ENCODE data around the gene EXOC3L1.

The EXOC3L1 gene

GRCh38 chr16:67229906-67230808, 40.2 kb upstream of the EXOC3L1 start:
- Histone ChIP-seq H3K4me3 (ENCODE audit: low read length) (no peak overlapping the region), H3K27ac (ENCODE audit: low read depth, low read length) (no peak overlapping the region), H3K36me3 (ENCODE audit: insufficient read depth, low read length) (peaks cover 55% of the 10 kb centered on the region), H3K9ac (ENCODE audit: low read depth, low read length) (no peak overlapping the region), H3K9me3 (ENCODE audit: insufficient read depth, low read depth, low read length) (no peaks in the 10 kb centered on the region), H3K4me1 (ENCODE audit: insufficient read depth, low read length) (0 out of 2 replicates have a peak, but pooled peaks cover 4% of the 10 kb centered on the region), H3K27me3 (ENCODE audit: insufficient read depth, low read length) (peaks cover 3% of the 10 kb centered on the region; the same call in 1 of the 2 replicates)
- 96% methylated on average over 32 of the region's 32 CpGs for WGBS

GRCh38 chr16:67228905-67229304, 39.0 kb upstream of the EXOC3L1 start:
- Histone ChIP-seq H3K27ac (ENCODE audit: low read depth, low read length) (no peak overlapping the region), H3K4me1 (ENCODE audit: insufficient read depth, low read length) (0 out of 2 replicates have a peak, but pooled peaks cover 4% of the 10 kb centered on the region), H3K9me3 (ENCODE audit: insufficient read depth, low read depth, low read length) (no peaks in the 10 kb centered on the region), H3K9ac (ENCODE audit: low read depth, low read length) (no peak overlapping the region), H3K36me3 (ENCODE audit: insufficient read depth, low read length) (peaks cover 45% of the 10 kb centered on the region), H3K27me3 (ENCODE audit: insufficient read depth, low read length) (peaks cover 3% of the 10 kb centered on the region; the same call in 1 of the 2 replicates), H3K4me3 (ENCODE audit: low read length) (no peak overlapping the region)
- 96% methylated on average over 9 of the region's 9 CpGs for WGBS

GRCh38 chr16:67228034-67228785, 38.3 kb upstream of the EXOC3L1 start:
- Histone ChIP-seq H3K4me1 (ENCODE audit: insufficient read depth, low read length) (0 out of 2 replicates have a peak, but pooled peaks cover 4% of the 10 kb centered on the region), H3K36me3 (ENCODE audit: insufficient read depth, low read length) (peaks cover 41% of the 10 kb centered on the region), H3K9ac (ENCODE audit: low read depth, low read length) (no peak overlapping the region; the same call in 1 of the 2 replicates), H3K27ac (ENCODE audit: low read depth, low read length) (no peak overlapping the region), H3K4me3 (ENCODE audit: low read length) (peak overlapping the region; percentile 80), H3K27me3 (ENCODE audit: insufficient read depth, low read length) (peaks cover 3% of the 10 kb centered on the region; the same call in 1 of the 2 replicates), H3K9me3 (ENCODE audit: insufficient read depth, low read depth, low read length) (no peaks in the 10 kb centered on the region)
- 92% methylated on average over 8 of the region's 9 CpGs for WGBS

GRCh38 chr16:67227567-67227921, 37.6 kb upstream of the EXOC3L1 start:
- H3K36me3 ChIP-seq (ENCODE audit: insufficient read depth, low read length) = peaks cover 40% of the 10 kb centered on the region
- H3K4me1 ChIP-seq (ENCODE audit: insufficient read depth, low read length) = 0 out of 2 replicates have a peak, but pooled peaks cover 4% of the 10 kb centered on the region
- peak overlapping the region; percentile 80 for H3K4me3 ChIP-seq (ENCODE audit: low read length)
- peak overlapping the region; percentile 64 for H3K27ac ChIP-seq (ENCODE audit: low read depth, low read length)
- peaks cover 3% of the 10 kb centered on the region; the same call in 1 of the 2 replicates for H3K27me3 ChIP-seq (ENCODE audit: insufficient read depth, low read length)
- no peaks in the 10 kb centered on the region for H3K9me3 ChIP-seq (ENCODE audit: insufficient read depth, low read depth, low read length)
- 30% methylated on average over 12 of the region's 12 CpGs for WGBS
- peak overlapping the region; percentile 74 for H3K9ac ChIP-seq (ENCODE audit: low read depth, low read length)

GRCh38 chr16:67226804-67227566, 37.0 kb upstream of the EXOC3L1 start, which contains the start of gene TMEM208:
TMEM208 (plus strand) TSS chr16:67227130; CDS start chr16:67227219, 89 bp downstream.
- Histone ChIP-seq H3K36me3 (ENCODE audit: insufficient read depth, low read length) (peaks cover 39% of the 10 kb centered on the region), H3K27me3 (ENCODE audit: insufficient read depth, low read length) (peaks cover 3% of the 10 kb centered on the region; the same call in 1 of the 2 replicates), H3K4me3 (ENCODE audit: low read length) (peak within 1 kb of the TSS; percentile 80), H3K9me3 (ENCODE audit: insufficient read depth, low read depth, low read length) (no peaks in the 10 kb centered on the region), H3K4me1 (ENCODE audit: insufficient read depth, low read length) (0 out of 2 replicates have a peak, but pooled peaks cover 4% of the 10 kb centered on the region), H3K27ac (ENCODE audit: low read depth, low read length) (peak within 1 kb of the TSS; percentile 64), H3K9ac (ENCODE audit: low read depth, low read length) (peak within 1 kb of the TSS; percentile 74)
- under 1% methylated on average over 46 of the region's 46 CpGs for WGBS

GRCh38 chr16:67226295-67226803, 36.4 kb upstream of the EXOC3L1 start:
- peaks cover 3% of the 10 kb centered on the region; the same call in 1 of the 2 replicates for H3K27me3 ChIP-seq (ENCODE audit: insufficient read depth, low read length)
- H3K4me3 ChIP-seq (ENCODE audit: low read length) = peak overlapping the region; percentile 80
- no peaks in the 10 kb centered on the region for H3K9me3 ChIP-seq (ENCODE audit: insufficient read depth, low read depth, low read length)
- H3K4me1 ChIP-seq (ENCODE audit: insufficient read depth, low read length) = 0 out of 2 replicates have a peak, but pooled peaks cover 4% of the 10 kb centered on the region
- no peak overlapping the region for H3K27ac ChIP-seq (ENCODE audit: low read depth, low read length)
- no peak overlapping the region for H3K9ac ChIP-seq (ENCODE audit: low read depth, low read length)
- H3K36me3 ChIP-seq (ENCODE audit: insufficient read depth, low read length) = peaks cover 33% of the 10 kb centered on the region
- 10% methylated on average over 12 of the region's 12 CpGs for WGBS

- no peak overlapping the region for H3K27ac ChIP-seq (ENCODE audit: low read depth, low read length)
- no peak overlapping the region for H3K9ac ChIP-seq (ENCODE audit: low read depth, low read length)
- H3K27me3 ChIP-seq (ENCODE audit: insufficient read depth, low read length) = peaks cover 3% of the 10 kb centered on the region; the same call in 1 of the 2 replicates
- H3K9me3 ChIP-seq (ENCODE audit: insufficient read depth, low read depth, low read length) = no peaks in the 10 kb centered on the region
- no peak overlapping the region for H3K4me3 ChIP-seq (ENCODE audit: low read length)
- H3K4me1 ChIP-seq (ENCODE audit: insufficient read depth, low read length) = 0 out of 2 replicates have a peak, but pooled peaks cover 4% of the 10 kb centered on the region
- peaks cover 9% of the 10 kb centered on the region for H3K36me3 ChIP-seq (ENCODE audit: insufficient read depth, low read length)
- WGBS = 85% methylated on average over 3 of the region's 3 CpGs
Measured at GRCh38 chr16:67223992-67224391, 34.1 kb upstream of the EXOC3L1 start.

- H3K9ac ChIP-seq (ENCODE audit: low read depth, low read length) = no peak overlapping the region
- 90% methylated on average over 18 of the region's 18 CpGs for WGBS
- no peak overlapping the region for H3K4me3 ChIP-seq (ENCODE audit: low read length)
- H3K27ac ChIP-seq (ENCODE audit: low read depth, low read length) = no peak overlapping the region
- H3K9me3 ChIP-seq (ENCODE audit: insufficient read depth, low read depth, low read length) = no peaks in the 10 kb centered on the region
- H3K27me3 ChIP-seq (ENCODE audit: insufficient read depth, low read length) = peaks cover 3% of the 10 kb centered on the region; the same call in 1 of the 2 replicates
- no peaks in the 10 kb centered on the region for H3K4me1 ChIP-seq (ENCODE audit: insufficient read depth, low read length)
- no peaks in the 10 kb centered on the region for H3K36me3 ChIP-seq (ENCODE audit: insufficient read depth, low read length)
Measured at GRCh38 chr16:67216612-67217490, 26.9 kb upstream of the EXOC3L1 start.

GRCh38 chr16:67215706-67216105, 25.8 kb upstream of the EXOC3L1 start:
- WGBS = 74% methylated on average over 5 of the region's 5 CpGs
- Histone ChIP-seq H3K9ac (ENCODE audit: low read depth, low read length) (no peak overlapping the region), H3K27ac (ENCODE audit: low read depth, low read length) (no peak overlapping the region)

More at GRCh38 chr16:67215706-67216105, 25.8 kb upstream of the EXOC3L1 start:
- H3K36me3 ChIP-seq (ENCODE audit: insufficient read depth, low read length) = no peaks in the 10 kb centered on the region
- no peaks in the 10 kb centered on the region for H3K4me1 ChIP-seq (ENCODE audit: insufficient read depth, low read length)
- no peaks in the 10 kb centered on the region for H3K9me3 ChIP-seq (ENCODE audit: insufficient read depth, low read depth, low read length)
- peaks cover 3% of the 10 kb centered on the region; the same call in 1 of the 2 replicates for H3K27me3 ChIP-seq (ENCODE audit: insufficient read depth, low read length)
- no peak overlapping the region for H3K4me3 ChIP-seq (ENCODE audit: low read length)
